ENCODE results near the gene INPP5D.
"Not testable (repeated sequence)": the region's sequence is repeated elsewhere in the genome, so short reads cannot be mapped to it uniquely, and the experiment has no call there.

The INPP5D gene

GRCh38 chr2:233199870-233200269 is 139.7 kb downstream of the INPP5D start:
- TF ChIP-seq CTCF (IDR thresholded peaks at IDR 0.05; ENCODE audit: insufficient read depth, low read length) (no peak), SPI1 (IDR thresholded peaks at IDR 0.05; ENCODE audit: borderline replicate concordance, low read depth) (peak; percentile 6; the same call in 1 of the 2 replicates)
- DNase-seq (ENCODE audit: low read depth in 1 of 2, low spot score in 1 of 2), result no peak
- Histone ChIP-seq H3K4me3 (replicated peaks; ENCODE audit: insufficient read depth, low read length) (no peak overlapping the region), H3K27me3 (ENCODE audit: insufficient read depth, poor library complexity, severe bottlenecking) (no peaks in the 10 kb centered on the region), H3K27ac (replicated peaks) (no peak overlapping the region)

GRCh38 chr2:233200790-233201189 is 140.6 kb downstream of the INPP5D start:
- H3K27ac ChIP-seq (replicated peaks); DNase-seq (ENCODE audit: low read depth in 1 of 2, low spot score in 1 of 2); H3K27me3 ChIP-seq (ENCODE audit: insufficient read depth, poor library complexity, severe bottlenecking); H3K4me3 ChIP-seq (replicated peaks; ENCODE audit: insufficient read depth, low read length): not testable (repeated sequence)

- Histone ChIP-seq H3K27me3 (ENCODE audit: insufficient read depth, poor library complexity, severe bottlenecking) (no peaks in the 10 kb centered on the region), H3K27ac (replicated peaks) (no peak overlapping the region), H3K4me3 (replicated peaks; ENCODE audit: insufficient read depth, low read length) (no peak overlapping the region)
- DNase-seq (ENCODE audit: low read depth in 1 of 2, low spot score in 1 of 2), result no peak
- TF ChIP-seq POLR2AphosphoS5 (IDR thresholded peaks at IDR 0.05; ENCODE audit: low read depth) (no peak), GABPA (IDR thresholded peaks at IDR 0.05; ENCODE audit: low read depth) (no peak), CTCF (IDR thresholded peaks at IDR 0.05; ENCODE audit: insufficient read depth, low read length) (no peak), REST (IDR thresholded peaks at IDR 0.05; ENCODE audit: insufficient replicate concordance, low read depth) (no peak), SPI1 (IDR thresholded peaks at IDR 0.05; ENCODE audit: borderline replicate concordance, low read depth) (no peak)
Measured at GRCh38 chr2:233201258-233202013, 141.3 kb downstream of the INPP5D start.

GRCh38 chr2:233202531-233202944 is 142.4 kb downstream of the INPP5D start:
- Histone ChIP-seq H3K4me3 (replicated peaks; ENCODE audit: insufficient read depth, low read length) (no peak overlapping the region), H3K27ac (replicated peaks) (no peak overlapping the region), H3K27me3 (ENCODE audit: insufficient read depth, poor library complexity, severe bottlenecking) (no peaks in the 10 kb centered on the region)
- TF ChIP-seq GABPA (IDR thresholded peaks at IDR 0.05; ENCODE audit: low read depth) (no peak), POLR2AphosphoS5 (IDR thresholded peaks at IDR 0.05; ENCODE audit: low read depth) (no peak), SPI1 (IDR thresholded peaks at IDR 0.05; ENCODE audit: borderline replicate concordance, low read depth) (peak; percentile 73; the same call in 1 of the 2 replicates), CTCF (IDR thresholded peaks at IDR 0.05; ENCODE audit: insufficient read depth, low read length) (no peak), REST (IDR thresholded peaks at IDR 0.05; ENCODE audit: insufficient replicate concordance, low read depth) (no peak)
- DNase-seq (ENCODE audit: low read depth in 1 of 2, low spot score in 1 of 2), result peak; percentile 28 to 66

Measured in HL-60 (cell line).